B cell (primary cell): ENCODE data around the gene CCDC136.

Experiments
- EZH2 ChIP-seq: IDR thresholded peaks from 2 replicates; pipeline ENCODE4 v1.6.1; 2012; ENCODE audit warnings: borderline replicate concordance, low read depth, mild to moderate bottlenecking, moderate library complexity, low read length; ENCODE audit not compliant: insufficient read depth, poor library complexity, severe bottlenecking
- TF ChIP-seq, protein P1 (sequence below): fragments of 200-600 bp; IDR thresholded peaks from one replicate; pipeline ENCODE4 v1.8.0; 2022; ENCODE audit warnings: antibody characterized with exemption, mild to moderate bottlenecking

DNA sequence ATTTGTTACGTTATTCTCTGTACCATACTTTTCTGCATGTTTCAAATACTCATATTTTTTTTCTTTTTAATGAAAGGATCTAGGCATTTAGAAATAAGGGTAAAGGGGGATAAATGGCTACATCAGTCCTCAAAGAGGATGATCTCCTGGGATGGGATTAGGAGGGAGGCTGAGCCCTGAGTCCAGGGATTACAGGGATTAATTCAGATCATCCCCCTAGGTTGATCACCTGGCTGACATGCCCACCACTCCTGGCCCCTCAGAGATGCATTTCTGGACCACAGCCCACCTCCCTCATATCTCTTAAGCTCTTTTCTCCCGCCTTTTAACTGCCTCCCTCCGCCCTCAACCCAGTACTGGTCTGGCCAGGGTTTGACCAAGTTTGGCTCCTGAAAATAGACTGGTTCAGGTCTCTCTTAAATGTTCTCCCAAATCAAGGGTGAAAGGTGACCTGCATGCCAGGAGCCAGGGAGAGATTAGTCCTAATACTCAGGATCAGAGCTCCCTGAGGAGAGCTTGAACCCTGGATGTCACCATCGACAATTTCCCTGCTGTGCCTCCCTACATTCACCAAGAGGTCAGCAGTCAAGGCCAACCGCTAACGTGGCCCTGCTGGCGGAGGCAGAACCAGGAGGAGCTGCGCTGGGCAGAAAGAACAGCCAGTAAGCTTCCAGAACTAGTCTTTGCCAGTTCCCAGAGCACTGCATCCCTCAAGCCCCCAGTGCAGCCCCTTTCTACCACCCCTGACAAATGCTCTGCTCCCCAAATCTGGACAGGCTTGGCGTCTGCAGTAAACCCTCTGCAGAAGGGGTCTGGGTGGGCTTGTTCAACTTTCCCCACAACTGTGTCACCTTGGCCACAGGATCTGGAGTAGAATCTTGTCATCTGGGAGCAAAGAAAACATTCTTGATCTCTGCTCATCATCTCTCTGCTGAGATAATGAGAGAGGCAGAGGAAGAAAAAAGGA, 3.0 kb upstream of the CCDC136 start:
- TF ChIP-seq, protein P1, sequence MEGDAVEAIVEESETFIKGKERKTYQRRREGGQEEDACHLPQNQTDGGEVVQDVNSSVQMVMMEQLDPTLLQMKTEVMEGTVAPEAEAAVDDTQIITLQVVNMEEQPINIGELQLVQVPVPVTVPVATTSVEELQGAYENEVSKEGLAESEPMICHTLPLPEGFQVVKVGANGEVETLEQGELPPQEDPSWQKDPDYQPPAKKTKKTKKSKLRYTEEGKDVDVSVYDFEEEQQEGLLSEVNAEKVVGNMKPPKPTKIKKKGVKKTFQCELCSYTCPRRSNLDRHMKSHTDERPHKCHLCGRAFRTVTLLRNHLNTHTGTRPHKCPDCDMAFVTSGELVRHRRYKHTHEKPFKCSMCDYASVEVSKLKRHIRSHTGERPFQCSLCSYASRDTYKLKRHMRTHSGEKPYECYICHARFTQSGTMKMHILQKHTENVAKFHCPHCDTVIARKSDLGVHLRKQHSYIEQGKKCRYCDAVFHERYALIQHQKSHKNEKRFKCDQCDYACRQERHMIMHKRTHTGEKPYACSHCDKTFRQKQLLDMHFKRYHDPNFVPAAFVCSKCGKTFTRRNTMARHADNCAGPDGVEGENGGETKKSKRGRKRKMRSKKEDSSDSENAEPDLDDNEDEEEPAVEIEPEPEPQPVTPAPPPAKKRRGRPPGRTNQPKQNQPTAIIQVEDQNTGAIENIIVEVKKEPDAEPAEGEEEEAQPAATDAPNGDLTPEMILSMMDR: no peak
- no peak for TF ChIP-seq EZH2
